Caco-2 (cell line): ENCODE data around the gene LEPROT. TPM values are rescaled to one million over a fixed set of nuclear protein-coding genes. Genes with fewer than 3 reads are reported as not detected.

Source experiments
- BruUV-seq: library from RNA; stranded (reverse); fragments of 400-500 nt; replicated peaks from 2 replicates; lab custom pipeline; 2021; lab: Mats Ljungman, UMichigan
- CTCF ChIA-PET: fragments of 300-600 bp; sonication (Branson Sonifier 250); formaldehyde crosslinking; loops from one replicate; lab custom pipeline; 2022; ENCODE audit warnings: antibody characterized with exemption; lab: Charles Lee
- POLR2A ChIA-PET: fragments of 300-600 bp; sonication (Branson Sonifier 250); formaldehyde crosslinking; loops from one replicate; lab custom pipeline; 2022; ENCODE audit warnings: antibody characterized with exemption; lab: Charles Lee
- DNase-seq, 2 experiments: peaks; one replicate each; pipeline versions ENCODE4 v3.0.0 to v3.0.0-alpha.2; 2020 to 2022
- H3K27me3 ChIP-seq: replicated peaks from 2 replicates; pipeline ENCODE4 v1.6.0; 2011; ENCODE audit warnings: low read length; ENCODE audit not compliant: control insufficient read depth, insufficient read depth
- H3K36me3 ChIP-seq: 2 replicates; pipeline ENCODE4 v1.5.1; 2011; ENCODE audit warnings: low read length; ENCODE audit not compliant: control insufficient read depth, insufficient read depth
- H3K4me1 ChIP-seq: fragments of 250-450 bp; sonication (Bioruptor Pico); 2 replicates; pipeline ENCODE4 v1.5.1; 2020; ENCODE audit warnings: mild to moderate bottlenecking
- H3K4me3 ChIP-seq: 2 replicates; pipeline ENCODE4 v1.5.1; 2011; ENCODE audit warnings: low read depth, mild to moderate bottlenecking, control low read depth, low read length
- H3K9me3 ChIP-seq: fragments of 250-450 bp; sonication (Bioruptor Pico); 2 replicates; pipeline ENCODE4 v1.5.1; 2020; ENCODE audit warnings: mild to moderate bottlenecking, moderate library complexity
- H3K27ac Mint-ChIP-seq: one replicate; pipeline ENCODE4 v1.8.0; 2022; ENCODE audit warnings: mixed read lengths; ENCODE audit not compliant: unreplicated experiment
- H3K27me3 Mint-ChIP-seq: one replicate; pipeline ENCODE4 v1.8.0; 2022; ENCODE audit warnings: mixed read lengths; ENCODE audit not compliant: insufficient read depth, unreplicated experiment
- H3K36me3 Mint-ChIP-seq: one replicate; pipeline ENCODE4 v1.8.0; 2022; ENCODE audit warnings: mild to moderate bottlenecking, mixed read lengths; ENCODE audit not compliant: insufficient read depth, unreplicated experiment
- H3K4me1 Mint-ChIP-seq: one replicate; pipeline ENCODE4 v1.8.0; 2022; ENCODE audit warnings: low read depth, mixed read lengths; ENCODE audit not compliant: unreplicated experiment
- H3K4me3 Mint-ChIP-seq: one replicate; pipeline ENCODE4 v1.8.0; 2022; ENCODE audit warnings: mild to moderate bottlenecking, moderate library complexity, mixed read lengths; ENCODE audit not compliant: unreplicated experiment
- H3K9me3 Mint-ChIP-seq: one replicate; pipeline ENCODE4 v1.8.0; 2022; ENCODE audit warnings: mixed read lengths; ENCODE audit not compliant: unreplicated experiment
- intact Hi-C: fragments of 100-400 bp; cut with micrococcal nuclease; formaldehyde crosslinking; loops from one replicate; pipeline ENCODE4 v1.10.0; 2022; ENCODE audit not compliant: unreplicated experiment
- total RNA-seq: library from RNA; stranded (reverse); gene quantifications from 2 replicates; pipeline ENCODE4 v1.2.3, GENCODE V29; 2022
- TF ChIP-seq, protein P1 (sequence below), 2 experiments: fragments of 200-600 bp in 1 of 2; IDR thresholded peaks; 1 replicate in 1 of 2; 2 replicates in 1 of 2; pipeline versions ENCODE4 v1.5.1 to v1.8.0; 2011 to 2022; ENCODE audit warnings: antibody characterized with exemption in 1 of 2, control low read depth in 1 of 2, inconsistent platforms in 1 of 2, low read depth in 1 of 2, low read length in 1 of 2, mild to moderate bottlenecking in 1 of 2, moderate library complexity in 1 of 2; ENCODE audit not compliant: insufficient read depth in 1 of 2, severe bottlenecking in 1 of 2, unreplicated experiment in 1 of 2

LEPROT gene
- total RNA-seq, 1 experiment from 2014 or later, result 37.6 TPM

DNA sequence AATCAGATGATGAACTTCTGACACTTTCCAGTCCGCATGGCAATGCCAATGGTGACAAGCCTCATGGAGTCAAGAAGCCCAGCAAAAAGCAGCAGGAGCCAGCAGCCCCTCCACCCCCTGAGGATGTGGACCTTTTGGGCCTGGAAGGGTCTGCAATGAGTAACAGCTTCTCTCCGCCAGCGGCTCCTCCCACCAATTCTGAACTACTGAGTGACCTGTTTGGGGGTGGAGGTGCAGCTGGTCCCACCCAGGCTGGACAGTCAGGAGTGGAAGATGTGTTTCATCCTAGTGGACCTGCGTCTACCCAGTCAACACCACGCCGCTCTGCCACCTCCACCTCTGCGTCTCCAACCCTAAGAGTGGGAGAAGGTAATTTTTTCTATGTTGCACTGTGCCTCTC, 28.0 kb upstream of the LEPROT start:
- H3K9me3 ChIP-seq, result no peaks in the 10 kb centered on the region
- no TSS peak for BruUV-seq
- CTCF ChIA-PET, result no interaction called here
- H3K4me1 ChIP-seq, result no peaks in the 10 kb centered on the region
- TF ChIP-seq, protein P1, sequence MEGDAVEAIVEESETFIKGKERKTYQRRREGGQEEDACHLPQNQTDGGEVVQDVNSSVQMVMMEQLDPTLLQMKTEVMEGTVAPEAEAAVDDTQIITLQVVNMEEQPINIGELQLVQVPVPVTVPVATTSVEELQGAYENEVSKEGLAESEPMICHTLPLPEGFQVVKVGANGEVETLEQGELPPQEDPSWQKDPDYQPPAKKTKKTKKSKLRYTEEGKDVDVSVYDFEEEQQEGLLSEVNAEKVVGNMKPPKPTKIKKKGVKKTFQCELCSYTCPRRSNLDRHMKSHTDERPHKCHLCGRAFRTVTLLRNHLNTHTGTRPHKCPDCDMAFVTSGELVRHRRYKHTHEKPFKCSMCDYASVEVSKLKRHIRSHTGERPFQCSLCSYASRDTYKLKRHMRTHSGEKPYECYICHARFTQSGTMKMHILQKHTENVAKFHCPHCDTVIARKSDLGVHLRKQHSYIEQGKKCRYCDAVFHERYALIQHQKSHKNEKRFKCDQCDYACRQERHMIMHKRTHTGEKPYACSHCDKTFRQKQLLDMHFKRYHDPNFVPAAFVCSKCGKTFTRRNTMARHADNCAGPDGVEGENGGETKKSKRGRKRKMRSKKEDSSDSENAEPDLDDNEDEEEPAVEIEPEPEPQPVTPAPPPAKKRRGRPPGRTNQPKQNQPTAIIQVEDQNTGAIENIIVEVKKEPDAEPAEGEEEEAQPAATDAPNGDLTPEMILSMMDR (IDR thresholded peaks at IDR 0.05; ENCODE audit: insufficient read depth in 1 of 2, low read depth in 1 of 2, low read length in 1 of 2, severe bottlenecking in 1 of 2, unreplicated experiment in 1 of 2), result no peak
- POLR2A ChIA-PET, result no interaction called here
- DNase-seq, result no peak
- H3K27ac Mint-ChIP-seq, result no peak overlapping the region
- intact Hi-C loops, result no loop called here
- no peak overlapping the region for H3K4me3 Mint-ChIP-seq
- no peaks in the 10 kb centered on the region for H3K27me3 Mint-ChIP-seq
- H3K36me3 ChIP-seq, result no peaks in the 10 kb centered on the region
- H3K27me3 ChIP-seq, result no peaks in the 10 kb centered on the region
- H3K36me3 Mint-ChIP-seq, result peaks cover 5% of the 10 kb centered on the region
- H3K9me3 Mint-ChIP-seq, result no peaks in the 10 kb centered on the region
- no peaks in the 10 kb centered on the region for H3K4me1 Mint-ChIP-seq
- no peak overlapping the region for H3K4me3 ChIP-seq

DNA sequence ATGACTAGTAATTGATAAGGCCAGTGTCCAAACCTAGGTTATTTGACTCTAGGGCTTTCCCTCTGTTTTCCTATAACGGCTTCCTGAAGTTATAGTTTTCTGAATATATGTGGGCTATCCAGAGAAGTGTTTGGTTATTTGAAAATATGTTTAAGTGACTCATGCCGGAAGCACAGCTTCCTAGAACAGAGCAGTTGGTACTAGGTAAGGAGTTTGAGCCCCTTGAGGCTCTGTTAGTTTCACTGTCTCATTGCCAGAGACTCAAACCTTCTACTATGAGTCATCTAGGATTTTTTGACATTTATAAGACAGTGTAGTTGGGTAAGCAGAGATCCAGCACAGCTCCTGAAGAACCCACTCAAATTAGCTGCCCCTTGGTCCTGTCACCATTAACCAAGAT, 27.1 kb upstream of the LEPROT start:
- Mint-ChIP-seq H3K4me3 (no peak overlapping the region), H3K27ac (no peak overlapping the region), H3K4me1 (no peaks in the 10 kb centered on the region), H3K36me3 (peaks cover 5% of the 10 kb centered on the region), H3K27me3 (no peaks in the 10 kb centered on the region), H3K9me3 (no peaks in the 10 kb centered on the region)
- BruUV-seq, result no TSS peak
- ChIA-PET CTCF (no interaction called here), POLR2A (no interaction called here)
- no peaks in the 10 kb centered on the region for H3K36me3 ChIP-seq
- intact Hi-C loops, result no loop called here
- no peak overlapping the region for H3K4me3 ChIP-seq
- TF ChIP-seq, protein P1 (IDR thresholded peaks at IDR 0.05; ENCODE audit: insufficient read depth in 1 of 2, low read depth in 1 of 2, low read length in 1 of 2, severe bottlenecking in 1 of 2, unreplicated experiment in 1 of 2), result no peak
- no peaks in the 10 kb centered on the region for H3K27me3 ChIP-seq
- no peaks in the 10 kb centered on the region for H3K9me3 ChIP-seq
- H3K4me1 ChIP-seq, result no peaks in the 10 kb centered on the region
- DNase-seq, result no peak

DNA sequence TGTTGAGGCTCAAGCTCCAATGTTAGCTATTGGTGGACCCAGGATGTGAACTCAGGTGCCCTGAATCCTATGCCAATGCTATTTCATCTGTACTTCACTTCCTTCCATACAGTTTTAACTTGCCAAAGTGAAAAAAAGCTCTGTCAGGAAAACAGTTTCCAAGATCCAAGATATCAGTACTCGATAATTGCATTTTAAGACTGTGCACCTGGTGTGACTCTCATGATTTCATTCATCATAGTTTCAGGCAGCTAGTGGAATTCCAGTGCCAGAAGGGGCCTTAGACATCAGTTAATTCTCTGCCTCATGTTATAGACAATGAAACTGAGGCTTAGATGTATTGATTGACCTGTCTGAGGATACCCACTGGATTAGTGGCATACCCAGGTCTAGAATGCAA, 26.5 kb upstream of the LEPROT start:
- Histone ChIP-seq H3K9me3 (no peaks in the 10 kb centered on the region), H3K4me1 (no peaks in the 10 kb centered on the region), H3K36me3 (no peaks in the 10 kb centered on the region), H3K27me3 (no peaks in the 10 kb centered on the region), H3K4me3 (no peak overlapping the region)
- H3K27me3 Mint-ChIP-seq, result no peaks in the 10 kb centered on the region
- TF ChIP-seq, protein P1 (IDR thresholded peaks at IDR 0.05; ENCODE audit: insufficient read depth in 1 of 2, low read depth in 1 of 2, low read length in 1 of 2, severe bottlenecking in 1 of 2, unreplicated experiment in 1 of 2), result no peak
- ChIA-PET CTCF (no interaction called here), POLR2A (no interaction called here)
- H3K4me3 Mint-ChIP-seq, result no peak overlapping the region
- DNase-seq, result no peak
- no peaks in the 10 kb centered on the region for H3K4me1 Mint-ChIP-seq
- no TSS peak for BruUV-seq
- H3K27ac Mint-ChIP-seq, result no peak overlapping the region
- H3K36me3 Mint-ChIP-seq, result peaks cover 5% of the 10 kb centered on the region
- no peaks in the 10 kb centered on the region for H3K9me3 Mint-ChIP-seq
- intact Hi-C loops, result no loop called here
